ENCODE measurements around the gene PCCA.

DNA sequence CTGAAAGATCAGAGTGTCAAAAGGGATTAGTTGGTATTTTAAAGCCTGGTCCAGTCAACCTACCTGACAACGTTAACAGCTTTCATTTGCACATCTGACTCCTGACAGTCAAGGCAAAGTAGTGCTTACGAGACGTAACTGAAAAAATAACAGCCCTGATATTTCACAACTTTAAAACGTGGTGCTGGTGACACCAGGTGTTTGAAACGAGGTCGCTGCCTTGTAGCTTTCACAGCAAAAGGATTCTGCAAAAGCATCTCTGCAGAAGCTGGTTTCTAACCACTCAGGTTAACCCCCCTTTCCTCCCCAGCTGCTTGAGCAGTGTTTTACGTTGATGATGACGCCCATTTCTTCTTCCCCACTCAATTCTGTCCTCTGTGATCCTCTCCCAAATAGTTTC lies 476.4 kb downstream of the PCCA start:
- TF ChIP-seq, protein P1, sequence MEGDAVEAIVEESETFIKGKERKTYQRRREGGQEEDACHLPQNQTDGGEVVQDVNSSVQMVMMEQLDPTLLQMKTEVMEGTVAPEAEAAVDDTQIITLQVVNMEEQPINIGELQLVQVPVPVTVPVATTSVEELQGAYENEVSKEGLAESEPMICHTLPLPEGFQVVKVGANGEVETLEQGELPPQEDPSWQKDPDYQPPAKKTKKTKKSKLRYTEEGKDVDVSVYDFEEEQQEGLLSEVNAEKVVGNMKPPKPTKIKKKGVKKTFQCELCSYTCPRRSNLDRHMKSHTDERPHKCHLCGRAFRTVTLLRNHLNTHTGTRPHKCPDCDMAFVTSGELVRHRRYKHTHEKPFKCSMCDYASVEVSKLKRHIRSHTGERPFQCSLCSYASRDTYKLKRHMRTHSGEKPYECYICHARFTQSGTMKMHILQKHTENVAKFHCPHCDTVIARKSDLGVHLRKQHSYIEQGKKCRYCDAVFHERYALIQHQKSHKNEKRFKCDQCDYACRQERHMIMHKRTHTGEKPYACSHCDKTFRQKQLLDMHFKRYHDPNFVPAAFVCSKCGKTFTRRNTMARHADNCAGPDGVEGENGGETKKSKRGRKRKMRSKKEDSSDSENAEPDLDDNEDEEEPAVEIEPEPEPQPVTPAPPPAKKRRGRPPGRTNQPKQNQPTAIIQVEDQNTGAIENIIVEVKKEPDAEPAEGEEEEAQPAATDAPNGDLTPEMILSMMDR (IDR thresholded peaks at IDR 0.05), result no peak
- no peak for TF ChIP-seq POLR2A (IDR thresholded peaks at IDR 0.05)

Data from adrenal gland (tissue), 5 donors.